WTC11 (cell line): Measurements from ENCODE around the gene AP1S2. TPM values are rescaled to one million over a fixed set of nuclear protein-coding genes. Genes with fewer than 3 reads are reported as not detected.

Experiments used
- ATAC-seq: fragments of 200-7000 bp; cut with Tn5 transposase; 2 replicates; pipeline ENCODE4 v1.10.0; 2021; ENCODE audit warnings: mild to moderate bottlenecking, moderate library complexity
- CTCF ChIA-PET: fragments of 300-600 bp; sonication (Branson Sonifier 250); formaldehyde crosslinking; loops from one replicate; lab custom pipeline; 2021; ENCODE audit warnings: antibody characterized with exemption; lab: Charles Lee
- POLR2A ChIA-PET: fragments of 350-600 bp; sonication (Branson Sonifier 250); formaldehyde crosslinking; loops from one replicate; lab custom pipeline; 2021; ENCODE audit warnings: antibody characterized with exemption; lab: Charles Lee
- DNase-seq: peaks from one replicate; pipeline ENCODE4 v3.0.0; 2021; ENCODE audit warnings: low spot score
- H3K27ac Mint-ChIP-seq: 2 replicates; pipeline ENCODE4 v1.8.0; 2021; ENCODE audit warnings: mixed read lengths
- H3K27me3 Mint-ChIP-seq: 2 replicates; pipeline ENCODE4 v1.8.0; 2021; ENCODE audit warnings: low read depth, mild to moderate bottlenecking, moderate library complexity, mixed read lengths
- H3K36me3 Mint-ChIP-seq: 2 replicates; pipeline ENCODE4 v1.8.0; 2021; ENCODE audit warnings: mixed read lengths
- H3K4me1 Mint-ChIP-seq: 2 replicates; pipeline ENCODE4 v1.8.0; 2022; ENCODE audit warnings: mixed read lengths
- H3K4me3 Mint-ChIP-seq: 2 replicates; pipeline ENCODE4 v1.8.0; 2021; ENCODE audit warnings: mild to moderate bottlenecking, moderate library complexity, mixed read lengths
- H3K9me3 Mint-ChIP-seq: 2 replicates; pipeline ENCODE4 v1.8.0; 2021; ENCODE audit warnings: mixed read lengths
- FOXJ3 ChIP-seq: sonication (generic); formaldehyde crosslinking; IDR thresholded peaks from 2 replicates; pipeline ENCODE4 v1.9.0; 2021; ENCODE audit warnings: missing genetic modification reagents, mild to moderate bottlenecking, borderline replicate concordance
- GRHL2 ChIP-seq: fragments of 250-450 bp; sonication (Bioruptor Pico); IDR thresholded peaks from 2 replicates; pipeline ENCODE4 v1.8.0; 2022; ENCODE audit warnings: mild to moderate bottlenecking, moderate library complexity; ENCODE audit not compliant: insufficient replicate concordance, severe bottlenecking
- NFE2L1 ChIP-seq: sonication (generic); formaldehyde crosslinking; IDR thresholded peaks from 2 replicates; pipeline ENCODE4 v1.8.1; 2023; ENCODE audit warnings: missing genetic modification reagents
- STAT6 ChIP-seq: sonication (generic); formaldehyde crosslinking; conservative IDR thresholded peaks from 2 replicates; pipeline ENCODE4 v1.8.1; 2023; ENCODE audit warnings: mild to moderate bottlenecking, low read depth, missing genetic modification reagents, moderate library complexity
- ZBTB43 ChIP-seq: sonication (generic); formaldehyde crosslinking; IDR thresholded peaks from 2 replicates; pipeline ENCODE4 v1.8.1; 2023; ENCODE audit warnings: mild to moderate bottlenecking, missing genetic modification reagents
- ZNF232 ChIP-seq: sonication (generic); formaldehyde crosslinking; IDR thresholded peaks from 2 replicates; pipeline ENCODE4 v1.8.0; 2022; ENCODE audit warnings: mild to moderate bottlenecking, missing genetic modification reagents
- ZNF425 ChIP-seq: fragments of 250-450 bp; sonication (Bioruptor Pico); conservative IDR thresholded peaks from 2 replicates; pipeline ENCODE4 v1.9.0; 2021; ENCODE audit warnings: mild to moderate bottlenecking
- ZNF512 ChIP-seq: sonication (generic); formaldehyde crosslinking; IDR thresholded peaks from 2 replicates; pipeline ENCODE4 v1.8.1; 2022; ENCODE audit warnings: missing genetic modification reagents, borderline replicate concordance
- total RNA-seq: library from RNA; stranded (reverse); gene quantifications from 3 replicates; pipeline ENCODE4 v1.2.3, GENCODE V29; 2021

Gene AP1S2
- total RNA-seq, 1 experiment from 2014 or later: 164 TPM

GRCh38 chrX:15790769-15791290 is 63.8 kb downstream of the AP1S2 start:
- ChIA-PET CTCF (no interaction called here), POLR2A (no interaction called here)
- no peak for ATAC-seq

More at GRCh38 chrX:15790769-15791290, 63.8 kb downstream of the AP1S2 start:
- Mint-ChIP-seq H3K9me3 (no peaks in the 10 kb centered on the region), H3K4me3 (no peak overlapping the region), H3K27me3 (no peaks in the 10 kb centered on the region), H3K27ac (no peak overlapping the region), H3K4me1 (no peaks in the 10 kb centered on the region; the same call in 1 of the 2 replicates), H3K36me3 (no peaks in the 10 kb centered on the region)
- no peak for DNase-seq
- TF ChIP-seq STAT6: no peak
- TF ChIP-seq NFE2L1 (CRISPR knock-in tag): 0 out of 2 replicates have a peak, but pooled peaks have one; percentile 3
- TF ChIP-seq FOXJ3: no peak
- 0 out of 2 replicates have a peak, but pooled peaks have one; percentile 1 for TF ChIP-seq ZBTB43
- TF ChIP-seq GRHL2: no peak
- TF ChIP-seq ZNF512: no peak
- TF ChIP-seq ZNF232 (CRISPR knock-in tag): no peak
- TF ChIP-seq ZNF425: no peak
